NT2/D1 (cell line): ENCODE measurements around the gene FCRL3.

ENCODE experiments used
- SUZ12 ChIP-seq: IDR thresholded peaks from 2 replicates; pipeline ENCODE4 v1.6.1; 2011; ENCODE audit not compliant: insufficient read length, insufficient read depth; ENCODE audit errors: extremely low read depth
- YY1 ChIP-seq: IDR thresholded peaks from 2 replicates; pipeline ENCODE4 v1.6.1; 2011; ENCODE audit not compliant: insufficient read length, insufficient read depth
- ZNF274 ChIP-seq: IDR thresholded peaks from 2 replicates; pipeline ENCODE4 v1.6.1; 2011; ENCODE audit warnings: mild to moderate bottlenecking, low read depth, low read length

GRCh38 chr1:157715736-157716135, 15.2 kb upstream of the FCRL3 start:
- TF ChIP-seq SUZ12 (no peak), YY1 (no peak), ZNF274 (no peak)
